ENCODE results near the gene ENTPD8.

GRCh38 chr9:137385061-137385655 is 56.0 kb downstream of the ENTPD8 start:
- no peak for TF ChIP-seq CTCF (IDR thresholded peaks at IDR 0.05)
- no peak for TF ChIP-seq POLR2AphosphoS5 (IDR thresholded peaks at IDR 0.05)
